ENCODE measurements around the gene UNC5B.

GRCh38 chr10:71230656-71231025 is 18.3 kb downstream of the UNC5B start:
- TF ChIP-seq CEBPB (IDR thresholded peaks at IDR 0.05; ENCODE audit: low read depth) (no peak), POLR2AphosphoS5 (IDR thresholded peaks at IDR 0.05; ENCODE audit: low read depth, low read length) (no peak), REST (IDR thresholded peaks at IDR 0.05; ENCODE audit: low read depth) (no peak), CTCF (IDR thresholded peaks at IDR 0.05 in 2 of 3, conservative IDR thresholded peaks at IDR 0.05 in 1 of 3; ENCODE audit: borderline replicate concordance in 1 of 3, insufficient read depth in 1 of 3, low read depth in 2 of 3, low read length in 2 of 3) (no peak), CBX3 (IDR thresholded peaks at IDR 0.05; ENCODE audit: low read depth) (no peak), POLR2A (IDR thresholded peaks at IDR 0.05; ENCODE audit: borderline replicate concordance, extremely low read depth, insufficient read depth, insufficient read length) (no peak), EZH2 (IDR thresholded peaks at IDR 0.05) (no peak), MAX (IDR thresholded peaks at IDR 0.05) (no peak), SIN3A (IDR thresholded peaks at IDR 0.05; ENCODE audit: low read depth) (no peak), JUND (IDR thresholded peaks at IDR 0.05) (no peak), ELF1 (IDR thresholded peaks at IDR 0.05; ENCODE audit: borderline replicate concordance, low read depth) (no peak), EGR1 (IDR thresholded peaks at IDR 0.05; ENCODE audit: low read depth) (no peak), ZNF274 (IDR thresholded peaks at IDR 0.05; ENCODE audit: low read depth, low read length) (no peak)

Data from HCT116 (cell line).